Kidney (tissue), 14 donors: ENCODE data around the gene LARP1. TPM values are rescaled to one million over a fixed set of nuclear protein-coding genes. Genes with fewer than 3 reads are reported as not detected.

Experiments used
- DNase-seq, 5 donors: peaks; one replicate each; pipeline ENCODE4 v3.0.0-alpha.2; 2013 to 2020
- FAIRE-seq: peaks from 2 replicates; lab custom pipeline; 2012; peaks lifted over from hg19 to GRCh38; lab: Jason Lieb, UNC
- H3K27ac ChIP-seq, 2 donors: one replicate each; pipeline ENCODE4 v1.7.0; 2013; ENCODE audit warnings: low read depth in 2 of 2, low read length in 2 of 2, inconsistent platforms in 1 of 2
- H3K27me3 ChIP-seq: one replicate; pipeline ENCODE4 v1.7.1; 2013; ENCODE audit warnings: low read length, inconsistent platforms; ENCODE audit not compliant: control insufficient read depth, insufficient read depth
- H3K36me3 ChIP-seq, 3 donors: one replicate each; pipeline versions ENCODE4 v1.7.0 to v1.7.1; 2013; ENCODE audit warnings: low read length in 3 of 3, control low read depth in 1 of 3, inconsistent platforms in 1 of 3; ENCODE audit not compliant: insufficient read depth in 3 of 3, control insufficient read depth in 2 of 3
- H3K4me1 ChIP-seq, 3 donors: one replicate each; pipeline versions ENCODE4 v1.7.0 to v1.7.1; 2013; ENCODE audit warnings: low read length in 3 of 3, inconsistent platforms in 1 of 3, low read depth in 1 of 3; ENCODE audit not compliant: control insufficient read depth in 2 of 3, insufficient read depth in 2 of 3
- H3K4me3 ChIP-seq, 3 donors: one replicate each; pipeline versions ENCODE4 v1.7.0 to v1.8.1; 2013; ENCODE audit warnings: low read length in 3 of 3, control low read depth in 1 of 3, inconsistent platforms in 1 of 3
- H3K9ac ChIP-seq, 3 donors: one replicate each; pipeline versions ENCODE4 v1.7.0 to v1.7.1; 2013; ENCODE audit warnings: low read length in 3 of 3, control low read depth in 1 of 3, inconsistent platforms in 1 of 3
- H3K9me3 ChIP-seq, 3 donors: one replicate each; pipeline versions ENCODE4 v1.7.0 to v1.7.1; 2013; ENCODE audit warnings: low read length in 3 of 3, control low read depth in 1 of 3, inconsistent platforms in 1 of 3; ENCODE audit not compliant: control insufficient read depth in 2 of 3, insufficient read depth in 1 of 3
- CTCF ChIP-seq: IDR thresholded peaks from 3 replicates; pipeline ENCODE4 v1.5.1; 2012; ENCODE audit warnings: mild to moderate bottlenecking, moderate library complexity, borderline replicate concordance; ENCODE audit not compliant: insufficient read depth; ENCODE audit errors: extremely low read depth
- intact Hi-C: fragments of 100-400 bp; cut with DNase I; formaldehyde crosslinking; loops from one replicate; pipeline ENCODE4 v1.11.1; 2022
- polyA plus RNA-seq: library from polyadenylated mRNA; stranded (reverse); fragments of 350-450 nt; fragmentation: Illumina TruSeq; extraction: RNeasy Lipid Tissue Mini Kit (QIAGEN cat#74804); gene quantifications from one replicate; pipeline ENCODE4 v1.2.3, GENCODE V29; 2014; ENCODE audit warnings: low read depth, low replicate concordance; ENCODE audit not compliant: insufficient read depth
- total RNA-seq: library from RNA; stranded (reverse); fragmentation: NEBNext Ultra II Directional; extraction: Animal tissue kit (Norgen Biotek cat#: 25700); gene quantifications from one replicate; pipeline ENCODE4 v1.2.1, GENCODE V29; 2021
- donor health status: control.
- donor health status: control.
- donor health status: control.
- donor health status: control.
- donor health status: control.
- donor health status: DM: yes; HTN: yes; CAD: no.
- donor health status: Normal renal cell carcinoma (clear cell type).

The LARP1 gene
- total and polyA plus RNA-seq, 2 donors from 2014 or later, result 25.2 to 155 TPM

GRCh38 chr5:154721481-154722058, 33.6 kb upstream of the LARP1 start:
- H3K4me1 ChIP-seq, result peaks cover 0 to 21% (median 10%) of the 10 kb centered on the region in 3 donors
- FAIRE-seq, result no peak
- no peak for DNase-seq
- H3K9me3 ChIP-seq, result no peaks in the 10 kb centered on the region
- H3K27ac ChIP-seq, result no peak overlapping the region
- intact Hi-C loops, result no loop called here
- no peak for TF ChIP-seq CTCF
- no peaks in the 10 kb centered on the region for H3K27me3 ChIP-seq
- H3K36me3 ChIP-seq, result no peaks in the 10 kb centered on the region
- H3K9ac ChIP-seq, result no peak overlapping the region
- no peak overlapping the region for H3K4me3 ChIP-seq

- no peak overlapping the region for H3K4me3 ChIP-seq
- H3K36me3 ChIP-seq, result no peaks in the 10 kb centered on the region
- intact Hi-C loops, result no loop called here
- H3K9ac ChIP-seq, result no peak overlapping the region
- no peak for TF ChIP-seq CTCF
- no peaks in the 10 kb centered on the region for H3K9me3 ChIP-seq
- no peak overlapping the region for H3K27ac ChIP-seq
- H3K27me3 ChIP-seq, result no peaks in the 10 kb centered on the region
- no peak for FAIRE-seq
- DNase-seq, result no peak
- H3K4me1 ChIP-seq, result peaks cover 0 to 21% (median 10%) of the 10 kb centered on the region in 3 donors
Observed at GRCh38 chr5:154722097-154722496, 33.1 kb upstream of the LARP1 start.

GRCh38 chr5:154722936-154723335, 32.2 kb upstream of the LARP1 start:
- DNase-seq, result peak in 1 of 5 donors; percentile 53
- Histone ChIP-seq H3K4me3 (no peak overlapping the region), H3K36me3 (no peaks in the 10 kb centered on the region), H3K9ac (no peak overlapping the region), H3K27me3 (no peaks in the 10 kb centered on the region), H3K9me3 (no peaks in the 10 kb centered on the region), H3K27ac (peak overlapping the region in 1 of 2 donors; percentile 39), H3K4me1 (peaks cover 0 to 22% (median 10%) of the 10 kb centered on the region in 3 donors)
- TF ChIP-seq CTCF, result no peak
- intact Hi-C loops, result no loop called here
- no peak for FAIRE-seq
